ENCODE measurements around the gene LMOD1.

The LMOD1 gene

DNA sequence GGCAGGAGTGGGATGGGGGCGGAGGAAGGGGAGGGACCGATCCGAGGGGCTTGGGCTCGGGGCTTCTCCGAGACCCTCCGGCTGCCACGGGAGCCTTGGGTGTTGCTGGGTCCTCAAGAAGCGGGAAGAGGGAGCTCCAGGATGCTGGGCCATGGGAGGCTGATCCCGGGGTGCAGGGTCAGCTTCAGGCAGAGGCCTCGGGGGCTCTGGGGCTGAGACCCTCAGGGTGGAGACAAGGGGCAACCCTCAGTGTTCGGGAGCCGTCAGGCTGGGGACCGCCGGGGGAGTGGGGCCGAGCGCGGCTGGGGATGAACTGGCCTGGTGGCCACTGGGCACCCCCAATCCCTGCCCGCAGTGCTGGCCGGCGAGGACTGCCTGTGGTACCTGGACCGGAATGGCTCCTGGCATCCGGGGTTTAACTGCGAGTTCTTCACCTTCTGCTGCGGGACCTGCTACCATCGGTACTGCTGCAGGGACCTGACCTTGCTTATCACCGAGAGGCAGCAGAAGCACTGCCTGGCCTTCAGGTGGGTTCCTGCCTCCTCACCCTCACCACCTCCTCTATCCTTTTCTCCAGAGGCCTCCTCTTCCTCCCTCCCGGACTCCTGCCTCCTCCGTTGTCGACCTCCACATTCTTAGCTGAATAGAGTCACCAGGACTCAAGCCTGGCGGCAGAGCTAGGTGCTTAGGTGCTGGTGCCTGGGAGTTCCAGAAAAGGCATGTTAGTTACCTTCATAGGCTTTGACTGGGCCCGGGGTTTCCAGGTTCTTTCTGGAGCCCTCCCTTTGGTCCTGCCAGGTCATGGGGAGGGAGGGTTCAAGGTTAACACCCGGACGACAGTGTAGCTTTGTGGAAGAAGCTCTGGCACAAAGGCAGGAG lies 57.0 kb downstream of the LMOD1 start:
- Mint-ChIP-seq H3K36me3 (ENCODE audit: low read depth) (no peaks in the 10 kb centered on the region), H3K9me3 (no peaks in the 10 kb centered on the region), H3K4me3 (peak overlapping the region; percentile 84 to 87 (median 85)), H3K4me1 (peaks cover 16% of the 10 kb centered on the region), H3K27ac (no peak overlapping the region), H3K27me3 (ENCODE audit: low read depth) (peaks cover 20% of the 10 kb centered on the region)
- TF ChIP-seq, protein P1, sequence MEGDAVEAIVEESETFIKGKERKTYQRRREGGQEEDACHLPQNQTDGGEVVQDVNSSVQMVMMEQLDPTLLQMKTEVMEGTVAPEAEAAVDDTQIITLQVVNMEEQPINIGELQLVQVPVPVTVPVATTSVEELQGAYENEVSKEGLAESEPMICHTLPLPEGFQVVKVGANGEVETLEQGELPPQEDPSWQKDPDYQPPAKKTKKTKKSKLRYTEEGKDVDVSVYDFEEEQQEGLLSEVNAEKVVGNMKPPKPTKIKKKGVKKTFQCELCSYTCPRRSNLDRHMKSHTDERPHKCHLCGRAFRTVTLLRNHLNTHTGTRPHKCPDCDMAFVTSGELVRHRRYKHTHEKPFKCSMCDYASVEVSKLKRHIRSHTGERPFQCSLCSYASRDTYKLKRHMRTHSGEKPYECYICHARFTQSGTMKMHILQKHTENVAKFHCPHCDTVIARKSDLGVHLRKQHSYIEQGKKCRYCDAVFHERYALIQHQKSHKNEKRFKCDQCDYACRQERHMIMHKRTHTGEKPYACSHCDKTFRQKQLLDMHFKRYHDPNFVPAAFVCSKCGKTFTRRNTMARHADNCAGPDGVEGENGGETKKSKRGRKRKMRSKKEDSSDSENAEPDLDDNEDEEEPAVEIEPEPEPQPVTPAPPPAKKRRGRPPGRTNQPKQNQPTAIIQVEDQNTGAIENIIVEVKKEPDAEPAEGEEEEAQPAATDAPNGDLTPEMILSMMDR (IDR thresholded peaks at IDR 0.05; ENCODE audit: unreplicated experiment in 3 of 3), result no peak

DNA sequence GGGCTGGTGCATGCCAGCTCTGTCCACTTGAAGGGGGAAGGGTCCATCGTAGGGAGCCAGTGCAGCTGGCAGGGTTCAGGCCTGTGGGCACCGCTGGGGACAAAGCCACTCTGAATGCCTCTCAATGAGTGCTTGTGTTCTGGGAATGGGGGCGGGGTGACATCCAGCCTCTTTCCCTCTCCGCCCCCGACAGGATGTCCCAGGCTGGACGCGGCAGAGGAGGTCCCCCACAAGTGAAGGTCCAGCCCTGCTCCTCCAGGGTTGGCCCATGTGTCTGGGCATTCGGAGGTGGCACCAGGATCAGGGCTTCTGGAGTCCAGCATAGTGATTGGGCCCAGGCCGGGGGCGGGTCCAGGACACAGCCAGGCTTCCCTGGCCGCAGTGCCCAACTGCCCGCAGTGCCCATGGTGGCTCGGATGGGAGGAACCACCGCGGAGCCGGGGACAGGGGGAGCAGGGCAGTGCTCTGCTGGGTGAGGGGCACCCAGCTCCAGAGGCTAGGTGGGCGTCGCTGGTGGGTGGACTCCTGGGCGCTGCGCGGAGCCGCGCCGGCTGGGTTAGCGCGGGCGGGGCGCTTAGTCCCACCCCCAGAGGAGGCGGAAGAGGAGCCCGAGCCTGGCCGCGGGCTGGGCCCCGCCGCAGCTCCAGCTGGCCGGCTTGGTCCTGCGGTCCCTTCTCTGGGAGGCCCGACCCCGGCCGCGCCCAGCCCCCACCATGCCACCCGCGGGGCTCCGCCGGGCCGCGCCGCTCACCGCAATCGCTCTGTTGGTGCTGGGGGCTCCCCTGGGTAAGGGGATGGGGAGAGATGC lies 57.9 kb downstream of the LMOD1 start, which contains the start of gene SHISA4:
SHISA4 (plus strand) TSS at position 617 of the 808 bp plus-strand sequence; CDS start at position 714, 97 bp downstream.
- Mint-ChIP-seq H3K4me3 (peak within 1 kb of the TSS; percentile 85 to 87 (median 85)), H3K27me3 (ENCODE audit: low read depth) (peaks cover 20% of the 10 kb centered on the region), H3K4me1 (peaks cover 19% of the 10 kb centered on the region), H3K27ac (peak within 1 kb of the TSS in 1 of 3 experiments; percentile 25), H3K36me3 (ENCODE audit: low read depth) (no peaks in the 10 kb centered on the region), H3K9me3 (no peaks in the 10 kb centered on the region)
- TF ChIP-seq, protein P1 (IDR thresholded peaks at IDR 0.05; ENCODE audit: unreplicated experiment in 3 of 3), result no peak

GRCh38 chr1:201887116-201887866 lies 59.1 kb downstream of the LMOD1 start:
- H3K27ac Mint-ChIP-seq, result peak overlapping the region in 1 of 3 experiments; percentile 25
- peak overlapping the region; percentile 85 to 86 (median 85) for H3K4me3 Mint-ChIP-seq
- no peaks in the 10 kb centered on the region for H3K36me3 Mint-ChIP-seq (ENCODE audit: low read depth)
- no peaks in the 10 kb centered on the region for H3K9me3 Mint-ChIP-seq
- peaks cover 29% of the 10 kb centered on the region for H3K4me1 Mint-ChIP-seq
- TF ChIP-seq, protein P1 (IDR thresholded peaks at IDR 0.05; ENCODE audit: unreplicated experiment in 3 of 3), result no peak
- peaks cover 17% of the 10 kb centered on the region for H3K27me3 Mint-ChIP-seq (ENCODE audit: low read depth)

DNA sequence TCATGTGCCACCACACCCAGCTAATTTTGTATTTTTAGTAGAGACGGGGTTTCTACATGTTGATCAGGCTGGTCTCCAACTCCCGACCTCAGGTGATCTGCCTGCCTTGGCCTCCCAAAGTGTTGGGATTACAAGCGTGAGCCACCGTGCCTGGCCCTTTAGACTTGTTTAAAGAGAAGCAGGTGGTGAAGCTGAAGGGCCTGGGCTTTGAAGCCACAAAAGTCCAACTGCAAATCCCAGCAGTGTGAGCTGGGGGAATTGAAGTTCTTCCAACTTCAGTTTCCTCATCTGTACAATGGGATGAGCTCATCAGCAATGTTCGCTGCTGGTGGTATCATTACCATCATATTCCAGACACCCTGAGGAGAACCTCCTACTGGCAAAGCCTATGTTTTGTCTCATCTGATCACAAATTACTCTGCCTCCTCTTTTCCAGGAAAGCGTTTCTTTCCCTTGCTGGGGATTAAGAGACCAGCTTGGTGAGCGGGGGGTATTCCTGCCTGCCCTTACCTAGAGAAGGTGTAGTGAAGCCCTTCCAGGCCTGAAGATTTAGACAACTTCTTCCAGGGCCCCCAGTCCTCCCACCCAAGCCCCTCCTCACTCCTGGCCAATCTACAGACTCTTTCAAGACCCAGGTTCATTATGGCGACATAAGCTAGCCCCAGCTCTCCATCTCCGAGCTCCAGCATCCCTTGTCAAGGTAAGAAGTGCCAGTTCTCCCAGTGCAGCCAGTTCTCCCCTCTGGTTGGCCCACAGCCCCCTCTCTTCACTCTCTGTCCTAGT lies 60.1 kb downstream of the LMOD1 start:
- Mint-ChIP-seq H3K9me3 (no peaks in the 10 kb centered on the region), H3K36me3 (ENCODE audit: low read depth) (no peaks in the 10 kb centered on the region), H3K27ac (no peak overlapping the region), H3K4me1 (peaks cover 35% of the 10 kb centered on the region), H3K27me3 (ENCODE audit: low read depth) (peaks cover 17% of the 10 kb centered on the region), H3K4me3 (no peak overlapping the region)
- TF ChIP-seq, protein P1 (IDR thresholded peaks at IDR 0.05; ENCODE audit: unreplicated experiment in 3 of 3), result no peak

GRCh38 chr1:201885531-201886075 lies 60.7 kb downstream of the LMOD1 start:
- TF ChIP-seq, protein P1 (IDR thresholded peaks at IDR 0.05; ENCODE audit: unreplicated experiment in 3 of 3), result no peak
- Mint-ChIP-seq H3K9me3 (no peaks in the 10 kb centered on the region), H3K27me3 (ENCODE audit: low read depth) (peaks cover 17% of the 10 kb centered on the region), H3K4me3 (peak overlapping the region in 2 of 3 experiments; percentile 1 to 46), H3K36me3 (ENCODE audit: low read depth) (no peaks in the 10 kb centered on the region), H3K4me1 (peaks cover 36% of the 10 kb centered on the region), H3K27ac (no peak overlapping the region)
